Skeletal muscle satellite cell (primary cell): ENCODE results near the gene WIPF2.
"Not testable (repeated sequence)": the region's sequence is repeated elsewhere in the genome, so short reads cannot be mapped to it uniquely, and the experiment has no call there.

ENCODE experiments used
- H3K27me3 ChIP-seq: 2 replicates; pipeline ENCODE4 v1.7.0; 2013; ENCODE audit warnings: low read length; ENCODE audit not compliant: control insufficient read depth, insufficient read depth
- H3K36me3 ChIP-seq: 2 replicates; pipeline ENCODE4 v1.7.0; 2013; ENCODE audit warnings: mild to moderate bottlenecking, control low read depth, low read length; ENCODE audit not compliant: insufficient read depth
- H3K4me1 ChIP-seq: 2 replicates; pipeline ENCODE4 v1.7.0; 2013; ENCODE audit warnings: low read length; ENCODE audit not compliant: control insufficient read depth, insufficient read depth
- H3K4me2 ChIP-seq: 2 replicates; pipeline ENCODE4 v1.7.0; 2013; ENCODE audit warnings: mild to moderate bottlenecking, low read length
- H3K4me3 ChIP-seq: 2 replicates; pipeline ENCODE4 v1.7.0; 2013; ENCODE audit warnings: low read length
- H3K9ac ChIP-seq: 2 replicates; pipeline ENCODE4 v1.7.0; 2013; ENCODE audit warnings: mild to moderate bottlenecking, low read depth, low read length, moderate library complexity
- H3K9me3 ChIP-seq: replicated peaks from 2 replicates; pipeline ENCODE4 v1.7.0; 2013; ENCODE audit warnings: mild to moderate bottlenecking, control low read depth, low read length

Gene WIPF2

DNA sequence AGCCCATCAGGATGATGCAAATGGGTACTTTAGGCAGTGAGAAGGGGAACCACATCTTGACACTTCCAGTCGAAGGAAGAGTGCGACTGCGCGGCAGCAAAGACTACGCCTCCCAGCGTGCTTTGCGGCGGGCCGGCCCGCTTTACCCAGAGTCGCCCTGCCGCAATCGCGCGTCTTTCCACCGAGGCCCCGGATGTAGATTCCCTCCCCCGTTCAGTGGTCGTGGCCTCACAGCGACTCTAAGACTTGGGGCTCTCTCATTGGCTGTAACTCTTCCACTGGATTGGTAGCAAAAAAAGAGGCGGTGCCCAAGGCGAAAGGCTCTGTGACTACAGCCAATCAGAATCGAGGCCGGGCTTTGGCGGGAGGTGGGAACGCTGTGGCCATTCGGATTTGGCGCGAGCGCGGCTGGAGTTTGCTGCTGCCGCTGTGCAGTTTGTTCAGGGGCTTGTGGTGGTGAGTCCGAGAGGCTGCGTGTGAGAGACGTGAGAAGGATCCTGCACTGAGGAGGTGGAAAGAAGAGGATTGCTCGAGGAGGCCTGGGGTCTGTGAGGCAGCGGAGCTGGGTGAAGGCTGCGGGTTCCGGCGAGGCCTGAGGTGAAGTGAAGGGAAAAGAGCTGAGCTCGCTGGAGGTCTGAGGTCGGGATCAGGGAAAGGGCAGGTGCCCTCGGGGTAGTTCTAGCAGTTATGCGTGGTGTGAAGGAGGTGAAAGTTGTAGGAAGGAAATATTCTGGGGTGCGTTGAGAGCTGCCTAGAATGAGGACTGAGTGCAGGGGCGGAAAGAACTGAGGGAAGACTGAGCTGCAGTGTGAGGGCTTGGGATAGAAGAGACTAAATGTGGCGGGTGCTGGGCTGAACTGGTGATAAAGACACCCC lies 68.6 kb downstream of the WIPF2 start, which contains the start of gene CDC6:
Gene CDC6 (plus strand): TSS at position 386 of the 876 bp plus-strand sequence. CDS start 1,542 bp downstream, outside the sequence.
- Histone ChIP-seq H3K4me2 (peak within 1 kb of the TSS; percentile 88), H3K36me3 (peaks cover 6% of the 10 kb centered on the region), H3K27me3 (no peaks in the 10 kb centered on the region), H3K4me3 (peak within 1 kb of the TSS; percentile 79), H3K9ac (peak within 1 kb of the TSS; percentile 81), H3K9me3 (no peaks in the 10 kb centered on the region), H3K4me1 (peaks cover 30% of the 10 kb centered on the region)

DNA sequence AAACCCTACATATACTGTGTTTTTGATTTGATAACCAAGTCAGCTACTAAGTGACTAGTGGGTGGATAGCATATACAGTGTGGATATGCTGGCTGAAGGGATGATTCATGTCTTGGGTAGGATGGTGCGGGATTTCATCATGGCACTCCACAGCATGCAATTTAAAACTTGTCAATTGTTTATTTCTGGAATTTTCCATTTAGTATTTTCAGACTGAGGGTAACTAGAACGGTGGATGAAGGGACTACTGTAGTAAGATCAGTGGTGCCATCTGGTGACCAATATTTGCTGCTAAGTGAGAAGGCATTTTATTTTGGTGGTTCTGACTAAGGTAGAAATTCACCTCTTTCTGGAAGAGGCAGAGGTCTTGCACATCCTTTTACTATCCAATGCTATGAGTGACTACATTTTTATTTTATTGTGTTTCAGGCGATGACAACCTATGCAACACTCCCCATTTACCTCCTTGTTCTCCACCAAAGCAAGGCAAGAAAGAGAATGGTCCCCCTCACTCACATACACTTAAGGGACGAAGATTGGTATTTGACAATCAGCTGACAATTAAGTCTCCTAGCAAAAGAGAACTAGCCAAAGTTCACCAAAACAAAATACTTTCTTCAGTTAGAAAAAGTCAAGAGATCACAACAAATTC lies 71.7 kb downstream of the WIPF2 start:
- Histone ChIP-seq H3K4me3 (no peak overlapping the region), H3K4me1 (peaks cover 11% of the 10 kb centered on the region)

DNA sequence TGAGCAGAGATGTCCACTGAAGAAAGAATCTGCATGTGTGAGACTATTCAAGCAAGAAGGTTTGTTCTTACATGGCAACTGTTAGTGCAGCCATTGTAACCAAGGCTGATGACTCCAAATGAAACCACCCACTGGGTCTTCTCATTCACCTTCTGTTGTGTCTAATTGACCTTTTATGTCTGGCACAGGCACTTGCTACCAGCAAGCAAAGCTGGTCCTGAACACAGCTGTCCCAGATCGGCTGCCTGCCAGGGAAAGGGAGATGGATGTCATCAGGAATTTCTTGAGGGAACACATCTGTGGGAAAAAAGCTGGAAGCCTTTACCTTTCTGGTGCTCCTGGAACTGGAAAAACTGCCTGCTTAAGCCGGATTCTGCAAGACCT lies 72.2 kb downstream of the WIPF2 start:
- H3K9me3 ChIP-seq, result no peaks in the 10 kb centered on the region
- no peak overlapping the region for H3K4me3 ChIP-seq
- H3K9ac ChIP-seq, result no peak overlapping the region
- H3K4me1 ChIP-seq, result peaks cover 15% of the 10 kb centered on the region
- H3K27me3 ChIP-seq, result no peaks in the 10 kb centered on the region
- H3K36me3 ChIP-seq, result peaks cover 23% of the 10 kb centered on the region
- no peak overlapping the region for H3K4me2 ChIP-seq

More for the DNA sequence above, 71.7 kb downstream of the WIPF2 start:
- Histone ChIP-seq H3K27me3 (no peaks in the 10 kb centered on the region), H3K4me2 (peak overlapping the region; percentile 18), H3K36me3 (peaks cover 23% of the 10 kb centered on the region), H3K9ac (no peak overlapping the region), H3K9me3 (no peaks in the 10 kb centered on the region)

DNA sequence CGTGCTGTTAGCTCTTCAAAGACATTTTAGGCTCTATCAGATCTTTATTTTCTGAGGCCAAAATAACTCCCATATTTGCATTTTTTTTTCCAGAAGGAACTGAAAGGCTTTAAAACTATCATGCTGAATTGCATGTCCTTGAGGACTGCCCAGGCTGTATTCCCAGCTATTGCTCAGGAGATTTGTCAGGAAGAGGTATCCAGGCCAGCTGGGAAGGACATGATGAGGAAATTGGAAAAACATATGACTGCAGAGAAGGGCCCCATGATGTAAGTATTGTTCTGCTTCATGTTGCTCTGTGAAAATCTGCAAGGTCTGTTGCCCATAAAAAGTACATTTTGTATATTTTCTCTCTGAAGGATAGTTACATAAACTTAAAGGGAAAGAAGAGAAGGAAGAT lies 74.3 kb downstream of the WIPF2 start:
- peaks cover 13% of the 10 kb centered on the region for H3K4me1 ChIP-seq
- no peaks in the 10 kb centered on the region for H3K27me3 ChIP-seq
- peaks cover 23% of the 10 kb centered on the region for H3K36me3 ChIP-seq
- no peaks in the 10 kb centered on the region for H3K9me3 ChIP-seq
- H3K4me2 ChIP-seq, result no peak overlapping the region
- no peak overlapping the region for H3K4me3 ChIP-seq
- no peak overlapping the region for H3K9ac ChIP-seq

DNA sequence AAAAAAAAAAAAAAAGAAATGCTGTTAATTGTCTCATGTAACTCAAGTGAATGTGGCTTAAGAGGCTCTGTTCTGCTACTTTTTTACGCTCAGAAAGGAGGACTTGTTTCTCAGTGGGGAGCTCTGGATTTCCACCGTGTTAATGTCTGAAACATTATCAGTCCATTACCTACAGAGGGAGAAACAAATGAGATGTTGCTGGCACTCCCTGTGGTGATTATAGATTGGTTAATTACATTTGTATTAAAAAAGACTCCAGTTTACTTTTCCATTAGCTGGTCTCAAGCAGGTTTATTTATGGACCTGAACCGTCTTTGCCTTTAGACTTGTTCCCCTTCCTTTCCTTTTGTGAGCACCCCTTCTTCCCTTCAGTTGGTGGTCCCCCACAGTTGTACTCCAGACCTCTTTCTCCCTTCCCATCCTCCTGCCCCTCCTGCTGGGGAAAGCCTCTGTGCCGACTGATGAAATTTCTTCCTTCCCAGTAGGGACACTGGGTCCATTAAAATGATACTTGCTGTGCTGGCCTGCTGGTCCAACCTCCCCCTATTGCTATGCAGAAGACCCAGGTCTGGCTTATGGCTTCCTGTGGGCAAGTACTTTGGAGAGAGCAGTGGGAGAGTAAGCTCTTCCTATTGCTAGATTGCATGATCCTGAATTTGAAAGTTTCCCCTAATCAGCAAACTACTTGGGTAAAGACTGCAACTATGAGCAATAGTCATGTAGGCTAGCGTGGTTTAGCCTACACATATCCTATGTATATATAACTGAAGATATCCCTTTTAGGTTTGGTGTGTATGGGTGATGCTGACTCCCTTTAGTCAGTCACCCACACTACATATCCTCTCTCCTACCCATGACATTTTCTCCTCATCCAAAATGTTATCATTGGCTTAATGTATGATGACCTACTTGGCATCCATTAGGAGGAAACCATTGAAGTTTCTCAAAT lies 76.7 kb downstream of the WIPF2 start:
- no peaks in the 10 kb centered on the region for H3K27me3 ChIP-seq

DNA sequence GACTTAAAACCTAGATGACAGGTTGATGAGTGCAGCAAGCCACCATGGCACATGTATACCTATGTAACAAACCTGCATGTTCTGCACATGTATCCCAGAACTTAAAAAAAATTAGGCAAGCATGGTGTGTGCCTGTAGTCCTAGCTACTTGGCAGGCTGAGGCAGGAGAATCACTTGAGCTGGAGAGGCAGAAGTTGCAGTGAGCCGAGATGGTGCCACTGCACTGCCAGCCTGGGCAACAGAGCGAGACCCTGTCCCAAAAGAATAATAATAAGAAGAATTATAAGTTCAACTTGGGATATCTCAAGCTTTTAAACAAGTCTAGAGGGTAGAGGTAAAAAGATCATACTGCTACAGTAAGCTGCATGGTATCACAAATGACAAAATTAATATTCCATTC lies 78.4 kb downstream of the WIPF2 start:
- peaks cover 12% of the 10 kb centered on the region for H3K4me1 ChIP-seq
- H3K9ac ChIP-seq, result no peak overlapping the region
- no peak overlapping the region for H3K4me3 ChIP-seq
- no peak overlapping the region for H3K4me2 ChIP-seq
- H3K27me3 ChIP-seq, result no peaks in the 10 kb centered on the region
- peaks cover 26% of the 10 kb centered on the region for H3K36me3 ChIP-seq
- no peaks in the 10 kb centered on the region for H3K9me3 ChIP-seq

More for the DNA sequence above, 76.7 kb downstream of the WIPF2 start:
- Histone ChIP-seq H3K36me3 (peaks cover 28% of the 10 kb centered on the region), H3K4me2 (no peak overlapping the region), H3K4me3 (no peak overlapping the region), H3K9ac (no peak overlapping the region), H3K9me3 (no peaks in the 10 kb centered on the region), H3K4me1 (peaks cover 12% of the 10 kb centered on the region)

DNA sequence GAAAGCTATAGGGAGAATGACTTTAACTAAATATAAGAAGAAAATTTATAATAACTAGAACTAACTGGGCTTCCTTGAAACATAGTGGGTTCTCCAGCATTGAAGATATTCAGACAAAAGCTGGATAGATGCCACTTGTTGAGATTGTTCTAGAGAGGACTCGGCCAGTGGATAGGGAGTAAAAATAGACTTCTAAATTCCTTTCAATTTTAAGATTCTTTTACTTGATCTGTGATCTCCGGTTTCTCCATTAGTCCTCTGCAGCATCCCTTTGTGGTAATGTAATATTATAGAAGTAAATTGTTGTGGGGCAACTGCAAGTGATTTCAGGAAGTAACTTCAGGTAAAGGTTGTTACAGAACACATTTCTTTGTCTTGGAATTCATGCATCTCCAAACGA lies 79.6 kb downstream of the WIPF2 start:
- Histone ChIP-seq H3K4me3 (no peak overlapping the region), H3K4me1 (peaks cover 19% of the 10 kb centered on the region), H3K9ac (no peak overlapping the region), H3K4me2 (no peak overlapping the region), H3K27me3 (no peaks in the 10 kb centered on the region), H3K36me3 (peaks cover 20% of the 10 kb centered on the region), H3K9me3 (no peaks in the 10 kb centered on the region)

DNA sequence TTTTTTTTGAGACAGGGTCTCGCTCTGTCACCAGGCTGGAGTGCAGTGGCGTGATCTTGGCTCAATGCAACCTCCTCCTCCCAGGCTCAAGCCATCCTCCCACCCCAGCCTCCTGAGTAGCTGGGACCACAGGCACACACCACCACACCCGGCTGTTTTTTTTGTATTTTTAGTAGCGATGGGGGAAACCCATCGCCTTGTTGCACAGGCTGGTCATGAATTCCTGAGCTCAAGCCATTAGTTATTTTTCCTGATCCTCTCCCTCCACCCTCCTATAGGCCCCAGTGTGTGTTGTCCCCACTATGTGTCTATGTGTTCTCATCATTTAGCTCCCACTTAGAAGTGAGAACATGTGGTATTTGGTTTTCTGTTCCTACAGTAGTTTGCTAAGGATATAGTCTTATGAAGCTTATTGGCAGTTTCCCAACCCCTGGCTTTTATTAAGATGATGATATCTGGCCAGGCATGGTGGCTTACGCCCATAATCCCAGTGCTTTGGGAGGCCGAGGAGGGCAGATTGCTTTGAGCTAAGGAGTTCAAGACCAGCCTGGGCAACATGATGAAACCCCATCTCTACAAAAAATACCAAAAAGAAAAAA lies 80.2 kb downstream of the WIPF2 start:
- H3K4me2 ChIP-seq, H3K27me3 ChIP-seq, H3K9me3 ChIP-seq, H3K9ac ChIP-seq, H3K4me3 ChIP-seq: not testable (repeated sequence)
- Histone ChIP-seq H3K36me3 (peaks cover 15% of the 10 kb centered on the region), H3K4me1 (peaks cover 24% of the 10 kb centered on the region)

DNA sequence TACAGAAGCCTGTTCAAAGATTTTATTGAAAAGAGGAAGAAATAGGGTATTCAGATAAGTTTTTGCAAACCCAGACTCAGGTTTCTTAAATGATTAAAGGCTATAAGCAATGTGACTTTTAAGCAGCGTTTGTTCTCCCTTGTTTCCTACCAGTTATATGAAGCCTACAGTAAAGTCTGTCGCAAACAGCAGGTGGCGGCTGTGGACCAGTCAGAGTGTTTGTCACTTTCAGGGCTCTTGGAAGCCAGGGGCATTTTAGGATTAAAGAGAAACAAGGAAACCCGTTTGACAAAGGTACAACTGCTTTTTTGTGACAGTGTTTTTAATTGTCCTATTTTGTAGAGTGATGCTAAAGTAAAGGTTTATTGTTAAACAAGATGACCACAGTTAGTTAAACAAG lies 82.2 kb downstream of the WIPF2 start:
- no peak overlapping the region for H3K4me2 ChIP-seq
- no peak overlapping the region for H3K9ac ChIP-seq
- no peaks in the 10 kb centered on the region for H3K9me3 ChIP-seq
- no peaks in the 10 kb centered on the region for H3K27me3 ChIP-seq
- peaks cover 27% of the 10 kb centered on the region for H3K4me1 ChIP-seq
- peaks cover 8% of the 10 kb centered on the region for H3K36me3 ChIP-seq
- no peak overlapping the region for H3K4me3 ChIP-seq

DNA sequence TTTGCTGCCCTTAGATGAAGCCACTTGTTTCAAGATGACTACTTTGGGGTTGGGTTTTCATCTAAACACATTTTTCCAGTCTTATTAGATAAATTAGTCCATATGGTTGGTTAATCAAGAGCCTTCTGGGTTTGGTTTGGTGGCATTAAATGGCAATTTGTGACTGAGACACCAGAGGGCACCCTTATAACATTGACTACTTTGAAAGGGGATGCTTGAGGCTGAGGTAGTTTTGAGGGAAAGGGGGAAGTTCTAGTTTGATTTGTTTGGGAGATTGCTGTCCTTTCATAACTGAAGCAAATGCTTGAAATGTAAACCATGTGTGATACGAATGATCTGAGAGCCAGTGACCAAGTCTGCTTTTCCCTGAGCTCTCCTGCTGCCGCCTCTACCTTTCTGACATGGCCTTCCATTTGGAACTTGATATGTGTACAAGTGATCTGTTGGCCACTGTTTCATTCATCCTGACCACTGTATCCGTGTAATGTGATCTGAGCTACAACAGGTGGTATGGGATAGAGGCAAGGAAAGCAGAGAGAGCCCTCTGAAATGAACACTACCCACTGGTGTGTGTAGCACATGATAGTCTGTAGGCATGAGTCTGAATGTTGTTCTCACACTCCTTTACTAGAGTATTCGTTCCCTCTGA lies 84.0 kb downstream of the WIPF2 start:
- no peaks in the 10 kb centered on the region for H3K9me3 ChIP-seq
- H3K4me2 ChIP-seq, result peak overlapping the region; percentile 15
- peak overlapping the region; percentile 9 for H3K9ac ChIP-seq
- H3K36me3 ChIP-seq, result peaks cover 8% of the 10 kb centered on the region
- no peak overlapping the region for H3K4me3 ChIP-seq
- peaks cover 44% of the 10 kb centered on the region for H3K4me1 ChIP-seq
- H3K27me3 ChIP-seq, result no peaks in the 10 kb centered on the region
